WTC11 (cell line): Measurements from ENCODE around the gene IZUMO4. TPM values are rescaled to one million over a fixed set of nuclear protein-coding genes. Genes with fewer than 3 reads are reported as not detected.

ENCODE experiments used
- ATAC-seq: fragments of 200-7000 bp; cut with Tn5 transposase; 2 replicates; pipeline ENCODE4 v1.10.0; 2021; ENCODE audit warnings: mild to moderate bottlenecking, moderate library complexity
- CTCF ChIA-PET: fragments of 300-600 bp; sonication (Branson Sonifier 250); formaldehyde crosslinking; loops from one replicate; lab custom pipeline; 2021; ENCODE audit warnings: antibody characterized with exemption; lab: Charles Lee
- POLR2A ChIA-PET: fragments of 350-600 bp; sonication (Branson Sonifier 250); formaldehyde crosslinking; loops from one replicate; lab custom pipeline; 2021; ENCODE audit warnings: antibody characterized with exemption; lab: Charles Lee
- DNase-seq: peaks from one replicate; pipeline ENCODE4 v3.0.0; 2021; ENCODE audit warnings: low spot score
- H3K27ac Mint-ChIP-seq: 2 replicates; pipeline ENCODE4 v1.8.0; 2021; ENCODE audit warnings: mixed read lengths
- H3K27me3 Mint-ChIP-seq: 2 replicates; pipeline ENCODE4 v1.8.0; 2021; ENCODE audit warnings: low read depth, mild to moderate bottlenecking, moderate library complexity, mixed read lengths
- H3K36me3 Mint-ChIP-seq: 2 replicates; pipeline ENCODE4 v1.8.0; 2021; ENCODE audit warnings: mixed read lengths
- H3K4me1 Mint-ChIP-seq: 2 replicates; pipeline ENCODE4 v1.8.0; 2022; ENCODE audit warnings: mixed read lengths
- H3K4me3 Mint-ChIP-seq: 2 replicates; pipeline ENCODE4 v1.8.0; 2021; ENCODE audit warnings: mild to moderate bottlenecking, moderate library complexity, mixed read lengths
- H3K9me3 Mint-ChIP-seq: 2 replicates; pipeline ENCODE4 v1.8.0; 2021; ENCODE audit warnings: mixed read lengths
- ATF1 ChIP-seq: sonication (generic); formaldehyde crosslinking; IDR thresholded peaks from 2 replicates; pipeline ENCODE4 v1.8.1; 2023; ENCODE audit warnings: mild to moderate bottlenecking, moderate library complexity, missing genetic modification reagents
- ATF2 ChIP-seq: sonication (generic); formaldehyde crosslinking; IDR thresholded peaks from 2 replicates; pipeline ENCODE4 v1.8.1; 2022; ENCODE audit warnings: low read depth, missing genetic modification reagents, borderline replicate concordance
- ATF6 ChIP-seq: sonication (generic); formaldehyde crosslinking; IDR thresholded peaks from 2 replicates; pipeline ENCODE4 v1.8.1; 2023; ENCODE audit warnings: mild to moderate bottlenecking, missing genetic modification reagents
- CTCF ChIP-seq: fragments of 200-600 bp; IDR thresholded peaks from 2 replicates; pipeline ENCODE4 v1.8.0; 2022; ENCODE audit warnings: antibody characterized with exemption
- E2F5 ChIP-seq: sonication (generic); formaldehyde crosslinking; IDR thresholded peaks from 2 replicates; pipeline ENCODE4 v1.8.1; 2022; ENCODE audit warnings: mild to moderate bottlenecking, moderate library complexity, missing genetic modification reagents
- ERG ChIP-seq: fragments of 250-450 bp; sonication (Bioruptor Pico); IDR thresholded peaks from 2 replicates; pipeline ENCODE4 v1.8.0; 2021; ENCODE audit warnings: mild to moderate bottlenecking
- FOXJ3 ChIP-seq: sonication (generic); formaldehyde crosslinking; IDR thresholded peaks from 2 replicates; pipeline ENCODE4 v1.9.0; 2021; ENCODE audit warnings: missing genetic modification reagents, mild to moderate bottlenecking, borderline replicate concordance
- FOXP1 ChIP-seq: sonication (generic); formaldehyde crosslinking; IDR thresholded peaks from 2 replicates; pipeline ENCODE4 v1.8.0; 2022; ENCODE audit warnings: missing genetic modification reagents, mild to moderate bottlenecking, moderate library complexity, borderline replicate concordance
- HMGXB4 ChIP-seq: sonication (generic); formaldehyde crosslinking; IDR thresholded peaks from 2 replicates; pipeline ENCODE4 v1.8.1; 2023; ENCODE audit warnings: mild to moderate bottlenecking, moderate library complexity, missing genetic modification reagents
- IRF1 ChIP-seq: sonication (generic); formaldehyde crosslinking; IDR thresholded peaks from 2 replicates; pipeline ENCODE4 v1.8.0; 2023; ENCODE audit warnings: missing genetic modification reagents
- IRF2 ChIP-seq: sonication (generic); formaldehyde crosslinking; IDR thresholded peaks from 2 replicates; pipeline ENCODE4 v1.8.0; 2022; ENCODE audit warnings: low read depth, missing genetic modification reagents, borderline replicate concordance
- PREB ChIP-seq: sonication (generic); formaldehyde crosslinking; IDR thresholded peaks from 2 replicates; pipeline ENCODE4 v1.8.1; 2022; ENCODE audit warnings: mild to moderate bottlenecking, missing genetic modification reagents, moderate library complexity, borderline replicate concordance
- SP1 ChIP-seq: sonication (generic); formaldehyde crosslinking; conservative IDR thresholded peaks from 2 replicates; pipeline ENCODE4 v1.8.1; 2022; ENCODE audit warnings: missing genetic modification reagents
- TP53 ChIP-seq: sonication (generic); formaldehyde crosslinking; IDR thresholded peaks from 2 replicates; pipeline ENCODE4 v1.8.1; 2023; ENCODE audit warnings: mild to moderate bottlenecking, missing genetic modification reagents
- ZNF232 ChIP-seq: sonication (generic); formaldehyde crosslinking; IDR thresholded peaks from 2 replicates; pipeline ENCODE4 v1.8.0; 2022; ENCODE audit warnings: mild to moderate bottlenecking, missing genetic modification reagents
- ZNF263 ChIP-seq: sonication (generic); formaldehyde crosslinking; IDR thresholded peaks from 2 replicates; pipeline ENCODE4 v1.8.1; 2022; ENCODE audit warnings: low read depth, mild to moderate bottlenecking, moderate library complexity, missing genetic modification reagents
- ZNF281 ChIP-seq: sonication (generic); formaldehyde crosslinking; IDR thresholded peaks from 2 replicates; pipeline ENCODE4 v1.8.0; 2023; ENCODE audit warnings: mild to moderate bottlenecking, missing genetic modification reagents
- ZNF416 ChIP-seq: fragments of 250-450 bp; sonication (Bioruptor Pico); IDR thresholded peaks from 2 replicates; pipeline ENCODE4 v1.9.0; 2021; ENCODE audit warnings: mild to moderate bottlenecking, inconsistent platforms
- total RNA-seq: library from RNA; stranded (reverse); gene quantifications from 3 replicates; pipeline ENCODE4 v1.2.3, GENCODE V29; 2021

IZUMO4 gene
- total RNA-seq, 1 experiment from 2014 or later, result 1.9 TPM

- no peaks in the 10 kb centered on the region for H3K27me3 Mint-ChIP-seq
- no peak for DNase-seq
- H3K4me1 Mint-ChIP-seq, result peaks cover 33% of the 10 kb centered on the region
- H3K36me3 Mint-ChIP-seq, result no peaks in the 10 kb centered on the region
- H3K27ac Mint-ChIP-seq, result peak overlapping the region; percentile 74
- POLR2A ChIA-PET, result no interaction called here
- no peaks in the 10 kb centered on the region for H3K9me3 Mint-ChIP-seq
- 0 out of 2 replicates have a peak overlapping the region, but pooled peaks have one; percentile 85 for H3K4me3 Mint-ChIP-seq
- CTCF ChIA-PET, result interaction anchor here (1.2 kb wide), 1 partner anchor 167 kb away, joined by 3 read pairs; no protein-coding TSS in a partner anchor
- ATAC-seq, result no peak
- no peak for TF ChIP-seq E2F5 (CRISPR knock-in tag)
- TF ChIP-seq SP1 (CRISPR knock-in tag), result no peak
- TF ChIP-seq ATF1 (CRISPR knock-in tag), result no peak
- TF ChIP-seq FOXP1, result no peak
- TF ChIP-seq ZNF232 (CRISPR knock-in tag), result no peak
- no peak for TF ChIP-seq ZNF281 (CRISPR knock-in tag)
- no peak for TF ChIP-seq IRF1 (CRISPR knock-in tag)
- no peak for TF ChIP-seq CTCF
- no peak for TF ChIP-seq ATF2 (CRISPR knock-in tag)
- no peak for TF ChIP-seq HMGXB4 (CRISPR knock-in tag)
- TF ChIP-seq ATF6, result no peak
- TF ChIP-seq ERG (CRISPR knock-in tag), result no peak
- no peak for TF ChIP-seq ZNF263 (CRISPR knock-in tag)
- TF ChIP-seq IRF2, result no peak
- TF ChIP-seq FOXJ3, result no peak
- no peak for TF ChIP-seq ZNF416 (CRISPR knock-in tag)
- TF ChIP-seq TP53 (CRISPR knock-in tag), result no peak
- TF ChIP-seq PREB (CRISPR knock-in tag), result no peak
Observed at GRCh38 chr19:2148482-2149135, 51.9 kb downstream of the IZUMO4 start.
